ENCODE data around the gene AKT3.

AKT3 gene

GRCh38 chr1:243731974-243732625, 117.9 kb downstream of the AKT3 start:
- H3K27ac ChIP-seq = no peak overlapping the region
- TF ChIP-seq CTCF (conservative IDR thresholded peaks at IDR 0.05) (no peak), ZFX (IDR thresholded peaks at IDR 0.05) (no peak)

- no peak overlapping the region for H3K27ac ChIP-seq
- no peak for TF ChIP-seq CTCF (conservative IDR thresholded peaks at IDR 0.05)
- TF ChIP-seq ZFX (IDR thresholded peaks at IDR 0.05) = no peak
Measured at GRCh38 chr1:243731301-243731891, 118.6 kb downstream of the AKT3 start.

GRCh38 chr1:243730487-243731150, 119.4 kb downstream of the AKT3 start:
- H3K27ac ChIP-seq = no peak overlapping the region
- TF ChIP-seq ZFX (IDR thresholded peaks at IDR 0.05) (no peak), CTCF (conservative IDR thresholded peaks at IDR 0.05) (no peak)

GRCh38 chr1:243729956-243730355, 120.1 kb downstream of the AKT3 start:
- no peak overlapping the region for H3K27ac ChIP-seq
- TF ChIP-seq ZFX (IDR thresholded peaks at IDR 0.05) = no peak
- TF ChIP-seq CTCF (conservative IDR thresholded peaks at IDR 0.05) = no peak

GRCh38 chr1:243727503-243728203, 122.4 kb downstream of the AKT3 start:
- H3K27ac ChIP-seq = no peak overlapping the region
- TF ChIP-seq ZFX (IDR thresholded peaks at IDR 0.05) = no peak
- no peak for TF ChIP-seq CTCF (conservative IDR thresholded peaks at IDR 0.05)

- TF ChIP-seq CTCF (conservative IDR thresholded peaks at IDR 0.05) = no peak
- no peak for TF ChIP-seq ZFX (IDR thresholded peaks at IDR 0.05)
- H3K27ac ChIP-seq = no peak overlapping the region
Measured at GRCh38 chr1:243726806-243727502, 123.1 kb downstream of the AKT3 start.

All from C4-2B (cell line).